IPS-NIHi11 (cell line): ENCODE measurements around the gene KLHL11.
A peak's percentile ranks its signal among the peaks of the same experiment; 100 is the strongest.

Source experiments
- DNase-seq: peaks from one replicate; pipeline ENCODE4 v3.0.0; 2012; ENCODE audit warnings: mixed read lengths, low spot score

Gene KLHL11, protein sequence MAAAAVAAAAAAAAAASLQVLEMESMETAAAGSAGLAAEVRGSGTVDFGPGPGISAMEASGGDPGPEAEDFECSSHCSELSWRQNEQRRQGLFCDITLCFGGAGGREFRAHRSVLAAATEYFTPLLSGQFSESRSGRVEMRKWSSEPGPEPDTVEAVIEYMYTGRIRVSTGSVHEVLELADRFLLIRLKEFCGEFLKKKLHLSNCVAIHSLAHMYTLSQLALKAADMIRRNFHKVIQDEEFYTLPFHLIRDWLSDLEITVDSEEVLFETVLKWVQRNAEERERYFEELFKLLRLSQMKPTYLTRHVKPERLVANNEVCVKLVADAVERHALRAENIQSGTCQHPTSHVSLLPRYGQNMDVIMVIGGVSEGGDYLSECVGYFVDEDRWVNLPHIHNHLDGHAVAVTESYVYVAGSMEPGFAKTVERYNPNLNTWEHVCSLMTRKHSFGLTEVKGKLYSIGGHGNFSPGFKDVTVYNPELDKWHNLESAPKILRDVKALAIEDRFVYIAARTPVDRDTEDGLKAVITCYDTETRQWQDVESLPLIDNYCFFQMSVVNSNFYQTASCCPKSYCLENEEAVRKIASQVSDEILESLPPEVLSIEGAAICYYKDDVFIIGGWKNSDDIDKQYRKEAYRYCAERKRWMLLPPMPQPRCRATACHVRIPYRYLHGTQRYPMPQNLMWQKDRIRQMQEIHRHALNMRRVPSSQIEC

DNA sequence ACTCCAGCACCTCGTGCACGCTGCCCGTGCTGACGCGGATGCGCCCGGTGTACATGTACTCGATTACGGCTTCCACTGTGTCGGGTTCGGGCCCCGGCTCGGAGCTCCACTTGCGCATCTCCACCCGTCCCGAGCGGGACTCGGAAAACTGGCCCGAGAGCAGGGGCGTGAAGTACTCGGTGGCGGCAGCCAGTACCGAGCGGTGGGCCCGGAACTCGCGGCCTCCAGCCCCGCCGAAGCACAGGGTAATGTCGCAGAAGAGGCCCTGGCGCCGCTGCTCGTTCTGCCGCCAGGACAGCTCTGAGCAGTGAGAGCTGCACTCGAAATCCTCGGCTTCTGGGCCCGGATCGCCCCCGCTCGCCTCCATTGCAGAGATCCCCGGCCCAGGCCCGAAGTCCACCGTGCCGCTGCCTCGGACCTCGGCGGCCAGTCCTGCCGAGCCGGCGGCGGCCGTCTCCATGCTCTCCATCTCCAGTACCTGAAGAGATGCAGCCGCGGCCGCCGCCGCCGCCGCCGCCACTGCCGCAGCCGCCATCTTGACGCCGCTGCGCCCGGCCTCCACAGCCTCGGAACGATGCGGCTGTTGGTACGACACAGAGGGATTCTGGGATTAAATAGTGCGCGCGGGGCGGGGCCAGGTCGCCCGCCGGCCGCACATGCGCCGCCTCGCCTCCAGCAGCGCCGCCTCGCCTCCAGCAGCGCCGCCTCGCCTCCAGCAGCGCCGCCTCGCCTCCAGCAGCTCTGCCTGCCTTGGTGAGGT lies at the start of gene KLHL11:
Gene KLHL11, minus strand, starts transcription at position 588 of the 760 bp plus-strand sequence. Its CDS starts 53 bp downstream, at position 535.
- peak; percentile 97 for DNase-seq

DNA sequence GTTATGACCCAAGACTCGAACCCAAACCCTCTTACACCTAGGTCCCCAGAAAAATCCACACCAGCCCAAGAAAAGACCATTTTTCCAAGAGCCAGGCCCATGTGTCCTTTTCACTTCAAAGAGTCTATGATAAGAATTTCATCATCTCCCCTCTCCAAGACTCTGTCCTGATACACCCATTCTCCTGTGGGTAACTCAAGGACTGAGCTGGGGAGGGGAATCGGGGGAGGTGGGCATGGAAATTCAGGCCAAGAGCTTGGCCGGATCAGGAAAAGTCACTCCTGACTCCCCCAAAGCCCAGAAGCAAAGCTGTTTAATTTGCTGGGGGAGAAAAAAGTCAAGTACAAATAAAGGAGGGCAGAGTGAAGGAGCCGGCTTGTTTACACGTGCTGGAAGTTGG lies 49.8 kb upstream of the KLHL11 start:
- no peak for DNase-seq

DNA sequence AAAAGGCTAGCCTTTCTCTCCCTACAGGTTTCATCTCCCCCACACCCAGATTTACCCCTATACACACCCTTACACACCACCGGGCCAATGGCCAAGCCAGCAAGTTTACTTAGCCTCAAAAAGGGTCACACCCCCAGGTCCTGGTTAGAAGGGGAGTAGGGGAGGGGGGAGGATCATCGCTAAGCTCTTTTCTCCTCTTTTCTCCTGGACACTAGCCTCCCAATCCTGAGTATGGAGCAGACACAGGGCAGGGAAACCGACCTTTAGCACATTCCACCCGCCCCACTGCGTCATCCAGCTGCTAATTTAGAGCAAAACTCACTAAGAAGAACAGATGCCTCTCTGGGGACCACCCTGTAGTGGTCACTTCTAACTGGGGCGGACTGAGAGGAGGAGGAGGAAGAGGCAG lies 49.1 kb upstream of the KLHL11 start:
- DNase-seq = no peak

DNA sequence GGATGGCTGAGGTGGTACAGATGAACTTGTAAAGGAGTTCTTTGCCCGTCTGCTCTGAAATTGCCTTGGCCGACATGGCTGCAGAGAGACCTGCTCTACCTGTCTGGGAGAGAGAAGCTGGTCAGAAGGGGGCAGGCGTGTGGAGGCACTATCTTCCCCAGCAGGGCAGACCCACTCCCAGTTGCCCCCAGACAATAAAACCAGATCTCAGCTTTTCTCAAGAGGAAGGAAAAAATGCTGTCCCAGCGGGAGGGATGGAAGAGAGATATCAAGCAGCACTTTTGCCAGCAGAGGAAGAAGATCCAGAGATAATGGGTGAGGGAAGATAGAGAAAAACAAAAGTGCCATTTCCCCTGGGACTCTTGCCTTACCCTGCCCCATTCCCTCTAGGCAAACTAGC lies 48.6 kb upstream of the KLHL11 start:
- DNase-seq = no peak

DNA sequence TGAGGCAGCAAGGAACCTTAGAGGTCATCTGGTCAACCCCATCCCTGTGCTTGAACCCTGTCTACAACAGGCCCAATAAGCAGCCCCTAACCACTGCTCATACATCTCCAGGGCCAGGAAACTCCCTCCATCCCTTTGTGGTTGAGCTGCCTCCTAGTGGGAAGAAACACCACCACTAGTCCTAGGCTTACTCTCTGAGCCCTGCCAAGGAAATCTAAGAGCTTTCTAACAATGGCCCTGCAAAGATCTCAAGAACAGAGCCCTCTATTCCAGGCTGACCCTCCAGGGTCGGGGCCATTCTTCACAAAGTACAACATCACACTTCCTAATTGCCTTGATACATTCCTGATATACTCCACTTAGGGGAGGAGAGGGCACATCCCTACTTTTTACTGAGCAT lies 47.7 kb upstream of the KLHL11 start:
- DNase-seq = no peak

DNA sequence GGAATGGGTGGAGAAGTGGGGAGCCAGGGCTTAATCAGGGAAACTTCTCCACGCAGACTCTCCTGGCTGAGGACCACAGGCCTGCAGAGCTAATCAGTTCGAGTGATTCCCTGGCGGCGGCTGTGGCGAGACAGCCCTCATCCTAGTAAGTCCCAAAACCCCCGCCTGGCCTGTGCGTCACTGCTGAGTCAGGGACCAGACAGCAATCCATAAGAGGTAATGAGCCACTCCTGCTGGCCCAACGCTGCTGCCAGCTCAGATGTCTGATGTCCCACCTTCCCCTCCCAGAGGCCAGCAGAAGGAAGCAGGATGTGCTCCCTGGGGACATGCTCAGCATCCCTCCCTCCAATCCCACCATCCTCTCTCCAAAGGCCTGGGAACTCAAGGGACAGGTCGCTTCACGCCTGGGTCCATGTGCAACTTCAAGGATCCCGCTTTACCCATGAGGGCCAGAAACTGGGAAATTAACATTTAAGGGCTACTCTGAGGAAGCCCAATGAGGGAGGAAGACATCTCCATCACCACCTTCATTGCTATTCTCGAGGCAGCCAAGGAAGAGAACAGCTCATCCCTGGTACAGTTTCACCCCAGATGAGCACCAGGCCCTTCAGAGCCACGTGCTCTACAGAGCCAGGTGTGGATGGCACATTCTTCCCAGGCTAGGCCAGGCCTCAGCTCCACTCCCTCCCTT lies 45.6 kb upstream of the KLHL11 start:
- DNase-seq = no peak

DNA sequence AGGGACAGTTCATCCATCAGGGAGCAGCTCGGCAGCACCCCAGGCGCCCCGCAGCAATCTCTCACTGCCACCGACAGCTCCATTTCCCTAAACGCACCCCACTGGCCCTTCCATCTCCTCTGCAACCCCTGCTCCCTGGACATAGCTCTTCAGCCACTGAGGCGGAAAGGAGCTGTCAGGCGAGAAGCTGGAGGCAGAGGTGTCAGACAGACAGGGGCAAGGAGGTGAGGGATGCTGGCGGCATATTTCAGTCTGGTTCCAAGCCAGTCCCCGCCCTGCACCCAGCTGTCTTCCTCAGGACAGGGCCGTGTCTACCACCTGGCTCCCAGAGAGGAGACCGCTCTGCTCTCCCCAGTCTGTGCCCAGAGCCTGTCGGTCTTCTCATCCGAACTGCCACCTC lies 43.9 kb upstream of the KLHL11 start:
- DNase-seq = no peak

DNA sequence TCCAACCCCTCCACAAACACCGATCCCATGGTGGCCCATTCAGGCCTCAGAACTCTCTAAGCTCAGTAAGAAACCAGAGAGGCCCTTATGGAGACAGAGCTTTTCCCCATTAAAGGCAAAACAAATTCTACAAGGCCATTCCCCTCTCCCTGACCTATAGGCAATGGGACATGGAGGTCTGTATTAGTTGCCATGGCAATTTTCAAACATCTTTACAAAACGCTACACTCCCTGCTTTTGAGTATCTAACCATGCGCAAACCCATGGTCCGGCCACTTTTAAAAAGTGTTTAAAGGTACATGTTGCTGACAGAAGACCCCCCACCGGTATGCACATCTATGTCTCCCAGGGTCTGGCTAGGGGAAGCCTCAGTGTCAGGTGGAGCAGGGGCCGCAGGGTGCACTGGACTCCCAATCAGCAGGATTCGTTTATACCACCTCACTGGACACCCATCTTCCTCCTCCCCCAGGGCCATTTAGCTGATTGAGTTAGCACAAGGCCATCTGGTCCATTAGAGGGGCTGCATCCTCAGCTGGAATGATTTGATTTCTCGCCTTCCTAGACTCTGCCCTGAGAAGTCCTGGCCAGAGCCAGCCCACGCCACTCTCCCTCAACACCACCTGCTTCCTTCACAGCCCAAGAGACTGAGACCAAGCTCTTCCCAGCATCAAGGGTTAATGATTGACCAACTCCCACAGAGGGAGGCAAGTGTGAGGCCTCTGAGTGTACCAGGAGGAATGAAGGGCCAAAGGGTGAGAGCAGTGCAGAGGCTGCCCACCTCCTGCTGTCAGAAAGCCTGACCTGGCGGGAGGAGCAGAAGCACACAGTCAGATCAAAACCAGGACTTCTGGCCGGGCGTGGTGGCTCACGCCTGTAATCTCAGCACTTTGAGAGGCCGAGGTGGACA lies 42.7 kb upstream of the KLHL11 start:
- DNase-seq = no peak

DNA sequence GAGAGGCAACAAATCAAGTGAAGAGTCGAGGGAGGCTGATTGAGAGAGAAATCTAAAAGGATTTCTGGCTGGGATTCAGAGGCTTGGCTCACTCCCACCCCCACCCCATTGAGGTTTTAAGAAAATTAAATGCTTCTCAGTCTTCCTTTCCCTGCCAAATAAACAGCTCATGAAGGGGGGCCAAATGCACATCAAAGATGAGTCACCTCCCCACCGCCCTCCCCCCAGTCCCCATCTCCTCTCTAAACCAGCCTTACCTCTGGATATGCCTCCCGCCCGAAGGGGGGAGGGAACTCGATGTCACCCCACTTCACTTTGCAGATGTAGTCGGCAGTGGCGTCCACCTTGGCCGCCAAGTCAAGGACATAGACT lies 41.9 kb upstream of the KLHL11 start:
- no peak for DNase-seq

DNA sequence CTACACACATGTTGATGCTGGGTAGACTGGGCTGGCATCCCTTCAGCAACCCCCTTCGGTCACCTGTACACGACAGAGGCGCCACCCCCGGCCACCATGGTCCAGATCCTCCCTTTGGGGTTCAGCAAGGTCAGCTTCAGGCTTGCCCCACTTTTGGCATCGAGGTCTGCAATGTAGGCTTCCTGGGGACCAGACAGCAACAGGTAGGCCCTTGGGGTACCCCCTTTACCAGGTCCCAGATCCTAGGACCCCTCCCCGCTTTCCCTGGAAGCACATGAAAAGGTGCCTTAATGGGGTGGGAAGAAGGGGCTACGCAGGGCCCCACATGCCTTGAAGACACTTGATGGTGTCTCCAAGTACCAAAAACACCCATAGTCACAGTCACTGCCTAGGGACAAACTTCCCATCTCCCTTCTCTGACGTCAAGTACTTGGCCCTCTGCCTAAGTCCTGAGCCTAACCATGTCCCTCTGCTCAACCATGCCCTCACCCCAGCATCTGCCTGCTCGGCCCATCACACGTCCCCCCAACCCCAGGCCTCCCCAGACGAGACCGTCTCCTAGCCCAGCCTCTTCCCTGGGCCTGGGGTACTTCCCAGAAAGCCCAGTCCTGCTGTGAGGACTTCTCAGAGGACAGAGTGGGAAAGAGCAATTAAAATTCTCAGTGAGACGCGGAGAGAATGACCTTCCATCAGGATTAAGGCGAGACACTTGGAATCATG lies 41.4 kb upstream of the KLHL11 start:
- no peak for DNase-seq

DNA sequence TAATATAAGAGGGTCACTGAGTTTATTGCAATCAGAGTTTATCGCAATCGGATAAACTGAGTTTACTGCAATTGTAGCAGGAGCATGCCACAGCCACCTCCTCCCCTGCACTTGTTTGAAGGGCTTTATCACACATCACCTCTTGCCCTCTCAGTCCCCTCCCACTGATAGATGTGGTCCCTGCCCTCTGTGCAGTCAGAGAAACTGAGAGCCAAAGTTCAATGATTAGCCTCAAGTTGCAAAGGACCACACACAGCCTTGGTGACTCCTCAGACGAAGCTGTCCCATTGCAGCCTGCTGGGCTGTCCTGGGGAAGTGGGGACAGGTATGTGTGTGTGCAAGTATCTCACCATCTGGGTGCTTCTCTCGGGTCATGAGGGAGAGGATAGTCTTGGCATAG lies 39.9 kb upstream of the KLHL11 start:
- DNase-seq = no peak

DNA sequence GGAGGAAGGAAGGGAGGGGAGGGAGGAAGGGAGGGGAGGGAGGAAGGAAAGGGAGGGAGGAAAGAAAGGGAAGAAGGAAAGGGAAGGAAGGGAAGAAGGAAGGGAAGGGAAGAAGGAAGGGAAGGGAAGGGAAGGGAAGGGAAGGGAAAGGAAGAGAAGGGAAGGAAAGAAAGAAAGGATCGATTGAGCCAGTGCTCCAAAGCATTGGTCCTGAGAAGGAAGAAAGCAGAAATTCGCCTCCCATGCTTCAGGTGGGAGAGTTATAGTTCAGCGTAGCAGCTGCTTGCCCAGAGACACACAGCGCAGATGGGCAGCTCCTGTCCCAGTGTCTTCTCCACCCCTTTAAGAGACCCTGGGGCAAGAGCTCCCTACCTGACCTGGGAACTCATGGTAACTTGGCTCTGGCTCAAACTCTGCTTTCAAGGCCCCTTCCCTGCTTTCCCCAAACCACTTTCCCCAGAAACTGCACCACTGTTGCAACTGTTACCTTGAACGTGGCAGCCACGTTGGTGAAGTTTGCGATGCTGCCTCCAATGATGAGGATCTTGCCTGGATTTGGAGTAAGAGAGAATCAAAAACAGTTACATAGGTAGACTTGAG lies 39.1 kb upstream of the KLHL11 start:
- DNase-seq = no peak

DNA sequence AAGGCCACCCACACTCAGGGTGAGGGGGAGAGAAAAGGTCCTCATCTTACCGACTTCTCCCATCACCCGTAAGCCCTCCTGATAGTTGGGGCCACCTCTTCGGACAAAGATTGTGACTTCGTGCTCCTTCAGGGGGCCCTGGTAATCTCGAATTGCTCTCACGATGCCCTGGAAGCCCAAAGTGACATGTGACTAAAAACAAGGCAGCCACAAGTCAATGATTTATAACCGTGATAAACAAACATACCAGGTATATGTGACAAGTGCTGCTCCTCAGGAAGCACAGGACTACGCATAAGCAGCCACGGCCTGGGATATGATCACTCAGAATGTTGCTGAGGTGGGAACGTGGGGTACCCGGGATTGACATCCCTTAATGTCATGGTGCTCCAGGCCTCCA lies 36.4 kb upstream of the KLHL11 start:
- no peak for DNase-seq

DNA sequence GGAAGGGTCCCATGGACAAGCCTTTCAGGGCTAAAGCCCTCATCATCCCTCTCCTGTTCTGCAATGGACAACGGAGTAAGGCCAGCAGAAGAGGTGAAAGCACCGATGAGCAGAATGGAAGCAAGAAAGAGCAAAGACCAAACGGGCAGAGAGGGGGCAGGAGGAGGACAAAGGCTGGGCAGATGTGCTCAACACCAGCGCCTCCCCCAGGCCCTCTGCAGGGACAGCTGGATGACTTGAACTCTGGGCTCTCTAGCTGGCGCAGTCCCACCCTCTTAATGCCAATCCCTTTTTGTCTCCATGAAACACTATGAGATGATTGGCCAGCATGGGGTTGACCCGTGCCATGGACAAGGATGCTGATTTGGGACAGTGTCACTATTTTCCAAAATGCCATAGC lies 31.5 kb upstream of the KLHL11 start:
- DNase-seq = no peak

DNA sequence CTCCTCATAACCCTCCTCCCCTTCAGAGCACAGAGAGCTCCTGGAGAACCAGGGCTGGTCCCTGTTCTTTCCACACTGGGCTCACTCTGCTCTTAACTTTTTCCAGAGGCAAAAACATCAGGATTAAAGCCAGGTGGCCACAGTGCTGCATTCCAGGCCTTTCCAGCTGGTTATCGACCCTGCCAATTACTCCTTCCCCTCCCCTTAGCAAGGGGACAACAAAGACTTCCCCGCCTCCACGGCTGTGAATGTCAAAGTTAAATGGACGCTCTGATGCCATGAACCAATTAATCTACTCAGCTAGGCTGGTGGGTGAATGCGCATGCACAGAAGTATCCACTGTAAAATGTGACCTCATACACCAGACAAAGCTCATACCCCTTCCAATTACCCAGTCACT lies 30.4 kb upstream of the KLHL11 start:
- DNase-seq = no peak

DNA sequence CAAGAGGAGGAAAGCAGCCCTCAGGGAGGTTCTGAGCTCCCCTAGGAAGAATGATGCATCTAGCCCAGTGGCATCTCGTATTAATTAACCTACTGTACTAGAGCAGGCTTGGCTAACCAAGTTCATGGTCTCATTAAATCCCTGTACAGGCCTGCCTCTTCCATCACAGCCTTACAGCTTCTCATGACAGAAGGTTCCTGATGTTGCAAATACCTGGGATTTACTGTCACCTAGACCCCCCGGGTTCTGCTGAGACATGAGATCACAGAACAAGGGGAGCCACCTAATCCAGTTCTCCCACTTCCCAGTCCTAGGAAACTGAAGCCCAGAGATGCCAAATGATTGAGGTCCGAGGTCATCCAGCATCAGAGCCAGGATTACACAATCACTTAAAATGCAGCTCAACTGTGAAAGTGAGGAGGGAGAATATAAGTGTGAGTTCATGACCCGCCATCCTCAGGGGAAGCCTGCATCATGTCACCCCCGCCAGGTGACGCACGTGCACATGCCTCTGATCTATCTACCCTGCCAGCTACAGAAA lies 29.6 kb upstream of the KLHL11 start:
- DNase-seq = no peak

DNA sequence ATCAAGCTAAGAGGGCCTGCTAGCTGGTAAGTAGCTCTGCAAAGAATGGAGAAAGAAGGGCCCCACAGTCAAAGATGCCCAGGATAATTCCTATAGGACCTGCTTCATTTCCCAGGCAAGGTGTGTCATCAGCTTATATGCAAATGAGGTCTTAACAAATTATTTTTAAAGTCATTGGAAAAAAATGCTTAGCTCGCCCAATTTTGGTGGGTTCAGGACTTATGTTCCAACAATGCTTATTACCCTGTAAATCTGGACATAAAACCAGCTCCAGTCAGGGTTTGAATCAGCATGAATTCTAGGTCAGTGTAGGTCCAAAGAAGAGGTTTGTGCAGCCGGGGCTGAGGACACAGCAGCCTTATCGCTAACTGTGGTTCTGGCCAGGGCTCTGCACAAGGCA lies 28.2 kb upstream of the KLHL11 start:
- no peak for DNase-seq

DNA sequence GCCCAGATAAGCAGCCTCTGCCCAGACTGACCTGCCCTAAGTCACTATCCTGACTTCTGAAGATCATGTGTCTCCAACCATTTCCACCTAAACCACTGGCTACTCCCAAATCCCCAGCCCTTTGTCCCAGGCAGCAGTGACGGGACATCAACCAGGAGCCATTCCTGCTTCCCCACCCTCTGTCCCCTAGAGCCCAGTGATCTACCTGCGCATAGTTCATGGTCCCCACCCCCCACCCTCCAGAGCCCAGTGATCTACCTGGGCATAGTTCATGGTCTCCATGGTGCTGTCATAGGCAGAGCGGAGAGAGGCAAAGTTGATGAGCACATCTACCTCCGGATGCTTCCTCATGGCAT lies 26.8 kb upstream of the KLHL11 start:
- DNase-seq = no peak

DNA sequence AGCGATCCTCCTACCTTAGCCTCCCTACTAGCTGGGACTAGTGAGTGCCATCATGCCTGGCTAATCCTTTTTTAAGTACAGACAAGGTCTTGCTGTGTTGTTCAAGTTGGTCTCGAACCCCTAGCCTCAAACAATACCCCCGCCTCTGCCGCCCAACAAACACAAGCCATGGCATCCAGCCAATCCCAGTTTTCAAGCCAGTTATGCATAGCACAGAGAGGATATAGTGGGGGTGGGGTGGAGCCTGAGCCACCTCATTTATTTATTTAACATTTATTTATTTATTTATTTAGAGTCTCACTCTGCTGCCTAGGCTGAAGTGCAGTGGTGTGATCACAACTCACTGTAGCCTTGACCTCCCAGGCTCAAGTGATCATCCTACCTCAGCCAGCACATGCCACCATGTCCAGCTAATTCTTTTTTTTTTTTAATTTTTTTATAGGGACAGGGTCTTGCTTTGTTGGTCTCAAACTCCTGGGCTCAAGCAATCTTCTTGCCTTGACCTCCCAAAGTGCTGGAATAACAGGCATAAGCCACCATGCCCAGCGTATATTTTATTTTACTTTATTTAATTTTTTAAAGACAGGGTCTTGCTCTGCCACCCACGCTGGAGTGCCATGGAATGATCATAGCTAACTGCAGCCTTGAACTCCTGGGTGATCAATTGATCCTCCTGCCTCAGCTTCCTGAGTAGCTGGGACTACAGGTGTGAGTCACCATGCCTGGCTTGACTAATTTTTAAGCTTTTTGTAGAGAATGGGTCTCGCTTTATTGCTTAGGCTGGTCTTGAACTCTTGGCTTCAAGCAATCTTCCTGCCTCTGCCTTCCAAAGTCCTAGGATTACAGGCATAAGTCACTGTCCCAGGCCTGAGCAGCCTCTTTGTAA lies 26.2 kb upstream of the KLHL11 start:
- DNase-seq = no peak
